HepG2 (cell line): ENCODE data around the gene TBX15. TPM values are rescaled to one million over a fixed set of nuclear protein-coding genes. Genes with fewer than 3 reads are reported as not detected.

Experiments
- ARNTL ChIP-seq: sonication (generic); formaldehyde crosslinking; IDR thresholded peaks from 2 replicates; pipeline ENCODE4 v1.4.0; 2020; ENCODE audit warnings: mild to moderate bottlenecking, missing genetic modification reagents
- E2F2 ChIP-seq: sonication (generic); formaldehyde crosslinking; IDR thresholded peaks from 2 replicates; pipeline ENCODE4 v1.4.0; 2020; ENCODE audit warnings: missing genetic modification reagents, borderline replicate concordance
- ELF3 ChIP-seq: IDR thresholded peaks from 2 replicates; pipeline ENCODE4 v1.6.1; 2016; ENCODE audit warnings: missing genetic modification reagents, missing compliant biosample characterization
- FOXJ3 ChIP-seq: sonication (generic); formaldehyde crosslinking; IDR thresholded peaks from 2 replicates; pipeline ENCODE4 v1.4.0; 2020; ENCODE audit warnings: missing genetic modification reagents, mild to moderate bottlenecking, borderline replicate concordance
- FOXP1 ChIP-seq, 2 experiments: fragments of 450-650 bp in 1 of 2; IDR thresholded peaks; 2 replicates each; pipeline ENCODE4 v1.6.1; 2017 to 2018; ENCODE audit warnings: antibody characterized with exemption in 1 of 2
- GATAD2A ChIP-seq: IDR thresholded peaks from 2 replicates; pipeline ENCODE4 v1.6.1; 2016
- JUND ChIP-seq: sonication (generic); formaldehyde crosslinking; IDR thresholded peaks from 2 replicates; pipeline ENCODE4 v1.8.0; 2022; ENCODE audit warnings: mild to moderate bottlenecking, missing genetic modification reagents
- MED8 ChIP-seq: sonication (generic); formaldehyde crosslinking; IDR thresholded peaks from 2 replicates; pipeline ENCODE4 v1.8.1; 2023; ENCODE audit warnings: mild to moderate bottlenecking, missing genetic modification reagents; ENCODE audit not compliant: insufficient replicate concordance
- NR2F1 ChIP-seq, 2 experiments: fragments of 450-650 bp in 1 of 2; formaldehyde crosslinking in 1 of 2; IDR thresholded peaks; 2 replicates each; pipeline versions ENCODE4 v1.5.0 to v1.6.1; 2016 to 2020; ENCODE audit warnings: mild to moderate bottlenecking in 1 of 2, missing compliant biosample characterization in 1 of 2, missing genetic modification reagents in 1 of 2, moderate library complexity in 1 of 2
- TBP ChIP-seq: sonication (generic); formaldehyde crosslinking; IDR thresholded peaks from 2 replicates; pipeline ENCODE4 v1.5.0; 2020; ENCODE audit warnings: missing genetic modification reagents
- THRA ChIP-seq: sonication (generic); formaldehyde crosslinking; IDR thresholded peaks from 2 replicates; pipeline ENCODE4 v1.4.0; 2020; ENCODE audit warnings: missing genetic modification reagents, borderline replicate concordance
- ZBTB38 ChIP-seq: sonication (generic); formaldehyde crosslinking; IDR thresholded peaks from 2 replicates; pipeline ENCODE4 v1.5.1; 2020; ENCODE audit warnings: mild to moderate bottlenecking, missing genetic modification reagents
- ZBTB39 ChIP-seq: sonication (generic); formaldehyde crosslinking; IDR thresholded peaks from 2 replicates; pipeline ENCODE4 v1.5.0; 2020; ENCODE audit warnings: missing genetic modification reagents
- ZMAT5 ChIP-seq: sonication (generic); formaldehyde crosslinking; IDR thresholded peaks from 2 replicates; pipeline ENCODE4 v1.5.0; 2020; ENCODE audit warnings: mild to moderate bottlenecking, low read depth, missing genetic modification reagents, borderline replicate concordance
- ZNF160 ChIP-seq: sonication (generic); formaldehyde crosslinking; IDR thresholded peaks from 2 replicates; pipeline ENCODE4 v1.8.0; 2022; ENCODE audit warnings: mild to moderate bottlenecking, inconsistent platforms, missing genetic modification reagents
- ZNF704 ChIP-seq: sonication (generic); formaldehyde crosslinking; IDR thresholded peaks from 2 replicates; pipeline ENCODE4 v1.8.1; 2023; ENCODE audit warnings: mild to moderate bottlenecking, inconsistent platforms, moderate library complexity, missing genetic modification reagents, borderline replicate concordance
- polyA plus RNA-seq, 8 experiments: library from polyadenylated mRNA; depleted of rRNA in 3 of 8; stranded (reverse) in 7 of 8; unstranded in 1 of 8; fragments of >200 nt; fragmentation: Illumina TruSeq in 4 of 8; extraction: Trizol in 4 of 8; gene quantifications; 2 replicates each; pipeline versions ENCODE4 v1.2.1 to v1.2.3, GENCODE V29; 2011 to 2016; ENCODE audit warnings: low read depth in 4 of 8, missing spikeins in 1 of 8, mixed read lengths in 1 of 8; ENCODE audit not compliant: insufficient read depth in 1 of 8
- total RNA-seq, 5 experiments: library from RNA; depleted of rRNA; stranded (reverse); fragments of >200 nt; fragmentation: Illumina TruSeq; extraction: Trizol; gene quantifications; 2 replicates each; pipeline ENCODE4 v1.2.3, GENCODE V29; 2016; ENCODE audit warnings: low read depth in 1 of 5
- TF ChIP-seq, protein P1 (sequence below): sonication (generic); formaldehyde crosslinking; conservative IDR thresholded peaks from 2 replicates; pipeline ENCODE4 v1.8.0; 2022; ENCODE audit warnings: missing genetic modification reagents
- TF ChIP-seq, protein P2 (sequence below): sonication (generic); formaldehyde crosslinking; IDR thresholded peaks from 2 replicates; pipeline ENCODE4 v1.9.0; 2022; ENCODE audit warnings: missing genetic modification reagents, mild to moderate bottlenecking, borderline replicate concordance

The TBX15 gene
- total and polyA plus RNA-seq, 2 of the 13 experiments (the other 11 are each of a cell fraction or from before 2014, with no cell fraction given) = 0.42 to 1.9 TPM

- TF ChIP-seq ZBTB38 = peak; percentile 59; the same call in 1 of the 2 replicates
- peak; percentile 52 for TF ChIP-seq MED8
- TF ChIP-seq TBP (CRISPR knock-in tag) = no peak
- no peak for TF ChIP-seq ZMAT5 (CRISPR knock-in tag)
- TF ChIP-seq ZNF704 (CRISPR knock-in tag) = no peak
- peak; percentile 81 for TF ChIP-seq THRA (CRISPR knock-in tag)
- TF ChIP-seq JUND = peak; percentile 82
- peak; percentile 94 for TF ChIP-seq FOXJ3
- TF ChIP-seq ELF3 (CRISPR knock-in tag) = peak; percentile 91
- TF ChIP-seq E2F2 = no peak
- TF ChIP-seq FOXP1 (IDR thresholded peaks at IDR 0.05) = peak; percentile 88
- TF ChIP-seq FOXP1 (CRISPR knock-in tag; IDR thresholded peaks at IDR 0.05) = peak; percentile 97
- peak; percentile 53 to 60; a peak in 1 of 4 replicates for TF ChIP-seq NR2F1 (CRISPR knock-in tag; IDR thresholded peaks at IDR 0.05)
- peak; percentile 82 for TF ChIP-seq ARNTL
- no peak for TF ChIP-seq ZNF160 (CRISPR knock-in tag)
- TF ChIP-seq, protein P1, sequence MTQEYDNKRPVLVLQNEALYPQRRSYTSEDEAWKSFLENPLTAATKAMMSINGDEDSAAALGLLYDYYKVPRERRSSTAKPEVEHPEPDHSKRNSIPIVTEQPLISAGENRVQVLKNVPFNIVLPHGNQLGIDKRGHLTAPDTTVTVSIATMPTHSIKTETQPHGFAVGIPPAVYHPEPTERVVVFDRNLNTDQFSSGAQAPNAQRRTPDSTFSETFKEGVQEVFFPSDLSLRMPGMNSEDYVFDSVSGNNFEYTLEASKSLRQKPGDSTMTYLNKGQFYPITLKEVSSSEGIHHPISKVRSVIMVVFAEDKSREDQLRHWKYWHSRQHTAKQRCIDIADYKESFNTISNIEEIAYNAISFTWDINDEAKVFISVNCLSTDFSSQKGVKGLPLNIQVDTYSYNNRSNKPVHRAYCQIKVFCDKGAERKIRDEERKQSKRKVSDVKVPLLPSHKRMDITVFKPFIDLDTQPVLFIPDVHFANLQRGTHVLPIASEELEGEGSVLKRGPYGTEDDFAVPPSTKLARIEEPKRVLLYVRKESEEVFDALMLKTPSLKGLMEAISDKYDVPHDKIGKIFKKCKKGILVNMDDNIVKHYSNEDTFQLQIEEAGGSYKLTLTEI (CRISPR knock-in tag) = no peak
- peak; percentile 98 for TF ChIP-seq GATAD2A (CRISPR knock-in tag)
- peak; percentile 50; the same call in 1 of the 2 replicates for TF ChIP-seq ZBTB39 (CRISPR knock-in tag)
- TF ChIP-seq, protein P2, sequence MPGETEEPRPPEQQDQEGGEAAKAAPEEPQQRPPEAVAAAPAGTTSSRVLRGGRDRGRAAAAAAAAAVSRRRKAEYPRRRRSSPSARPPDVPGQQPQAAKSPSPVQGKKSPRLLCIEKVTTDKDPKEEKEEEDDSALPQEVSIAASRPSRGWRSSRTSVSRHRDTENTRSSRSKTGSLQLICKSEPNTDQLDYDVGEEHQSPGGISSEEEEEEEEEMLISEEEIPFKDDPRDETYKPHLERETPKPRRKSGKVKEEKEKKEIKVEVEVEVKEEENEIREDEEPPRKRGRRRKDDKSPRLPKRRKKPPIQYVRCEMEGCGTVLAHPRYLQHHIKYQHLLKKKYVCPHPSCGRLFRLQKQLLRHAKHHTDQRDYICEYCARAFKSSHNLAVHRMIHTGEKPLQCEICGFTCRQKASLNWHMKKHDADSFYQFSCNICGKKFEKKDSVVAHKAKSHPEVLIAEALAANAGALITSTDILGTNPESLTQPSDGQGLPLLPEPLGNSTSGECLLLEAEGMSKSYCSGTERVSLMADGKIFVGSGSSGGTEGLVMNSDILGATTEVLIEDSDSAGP (CRISPR knock-in tag) = peak; percentile 85
These were observed 27.5 kb downstream of the TBX15 start (continued) for GRCh38 chr1:118960567-118961136.
